HepG2 (cell line): ENCODE results near the gene SOX21. TPM values are rescaled to one million over a fixed set of nuclear protein-coding genes. Genes with fewer than 3 reads are reported as not detected.

Experiments used
- CTCF ChIP-seq: sonication (generic); formaldehyde crosslinking; IDR thresholded peaks from 2 replicates; pipeline ENCODE4 v1.5.0; 2020; ENCODE audit warnings: mild to moderate bottlenecking, missing genetic modification reagents, moderate library complexity
- KDM5B ChIP-seq: sonication (generic); formaldehyde crosslinking; IDR thresholded peaks from 2 replicates; pipeline ENCODE4 v1.4.0; 2020; ENCODE audit warnings: missing genetic modification reagents, mild to moderate bottlenecking, borderline replicate concordance
- UBTF ChIP-seq: sonication (generic); formaldehyde crosslinking; IDR thresholded peaks from 2 replicates; pipeline ENCODE4 v1.4.0; 2020; ENCODE audit warnings: mild to moderate bottlenecking, missing genetic modification reagents
- ZNF225 ChIP-seq: sonication (generic); formaldehyde crosslinking; IDR thresholded peaks from 2 replicates; pipeline ENCODE4 v1.4.0; 2020; ENCODE audit warnings: mild to moderate bottlenecking, missing genetic modification reagents
- polyA plus RNA-seq, 8 experiments: library from polyadenylated mRNA; depleted of rRNA in 3 of 8; stranded (reverse) in 7 of 8; unstranded in 1 of 8; fragments of >200 nt; fragmentation: Illumina TruSeq in 4 of 8; extraction: Trizol in 4 of 8; gene quantifications; 2 replicates each; pipeline versions ENCODE4 v1.2.1 to v1.2.3, GENCODE V29; 2011 to 2016; ENCODE audit warnings: low read depth in 4 of 8, missing spikeins in 1 of 8, mixed read lengths in 1 of 8; ENCODE audit not compliant: insufficient read depth in 1 of 8
- total RNA-seq, 5 experiments: library from RNA; depleted of rRNA; stranded (reverse); fragments of >200 nt; fragmentation: Illumina TruSeq; extraction: Trizol; gene quantifications; 2 replicates each; pipeline ENCODE4 v1.2.3, GENCODE V29; 2016; ENCODE audit warnings: low read depth in 1 of 5
- TF ChIP-seq, protein P1 (sequence below): sonication (generic); formaldehyde crosslinking; IDR thresholded peaks from 2 replicates; pipeline ENCODE4 v1.4.0; 2020; ENCODE audit warnings: mild to moderate bottlenecking, missing genetic modification reagents
- TF ChIP-seq, protein P2 (sequence below): IDR thresholded peaks from 2 replicates; pipeline ENCODE4 v1.6.1; 2016; ENCODE audit warnings: low read depth, control low read depth
- TF ChIP-seq, protein P3 (sequence below): sonication (generic); formaldehyde crosslinking; IDR thresholded peaks from 2 replicates; pipeline ENCODE4 v1.4.0; 2020; ENCODE audit warnings: missing genetic modification reagents

Gene SOX21
- total and polyA plus RNA-seq, 2 of the 13 experiments (the other 11 are each of a cell fraction or from before 2014, with no cell fraction given): not detected

DNA sequence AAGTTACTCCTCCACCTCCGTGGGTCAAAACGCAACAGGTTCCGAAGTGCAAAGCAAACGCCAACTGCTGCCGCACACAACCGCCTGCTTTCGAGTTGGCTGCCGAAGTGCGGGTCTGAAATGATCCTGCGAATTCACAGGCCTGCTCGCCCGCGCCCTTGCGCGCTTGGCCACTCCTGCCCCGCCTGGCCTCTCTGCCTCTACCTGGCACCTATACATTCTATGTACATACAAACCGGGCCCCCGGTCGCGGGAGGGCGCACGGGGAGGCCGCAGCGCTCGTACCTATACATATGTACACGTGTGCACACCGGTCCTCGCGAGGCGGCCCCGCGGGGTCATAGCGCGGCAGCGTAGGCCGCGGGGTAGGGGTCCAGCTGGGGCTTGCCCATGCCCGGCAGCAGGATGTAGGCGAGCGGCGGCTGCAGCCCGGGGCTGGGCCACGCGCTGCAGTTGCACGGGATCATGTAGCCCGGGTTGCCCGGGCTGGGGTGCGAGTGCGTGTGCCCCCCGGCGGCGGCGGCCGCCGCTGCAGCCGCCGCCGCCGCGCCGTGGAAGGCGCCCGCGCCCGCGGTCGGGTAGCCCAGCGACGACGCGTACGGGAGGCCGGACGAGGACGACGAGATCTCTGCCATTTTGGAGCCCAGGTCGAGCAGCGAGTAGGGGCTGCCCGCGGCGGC, 1.3 kb downstream of the SOX21 start (continued):
- TF ChIP-seq UBTF (CRISPR knock-in tag): 0 out of 2 replicates have a peak, but pooled peaks have one; percentile 36
- TF ChIP-seq, protein P1, sequence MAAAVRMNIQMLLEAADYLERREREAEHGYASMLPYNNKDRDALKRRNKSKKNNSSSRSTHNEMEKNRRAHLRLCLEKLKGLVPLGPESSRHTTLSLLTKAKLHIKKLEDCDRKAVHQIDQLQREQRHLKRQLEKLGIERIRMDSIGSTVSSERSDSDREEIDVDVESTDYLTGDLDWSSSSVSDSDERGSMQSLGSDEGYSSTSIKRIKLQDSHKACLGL (CRISPR knock-in tag): 0 out of 2 replicates have a peak, but pooled peaks have one; percentile 28
- TF ChIP-seq ZNF225: 0 out of 2 replicates have a peak, but pooled peaks have one; percentile 29
- TF ChIP-seq KDM5B (CRISPR knock-in tag): 0 out of 2 replicates have a peak, but pooled peaks have one; percentile 21
- TF ChIP-seq, protein P2, sequence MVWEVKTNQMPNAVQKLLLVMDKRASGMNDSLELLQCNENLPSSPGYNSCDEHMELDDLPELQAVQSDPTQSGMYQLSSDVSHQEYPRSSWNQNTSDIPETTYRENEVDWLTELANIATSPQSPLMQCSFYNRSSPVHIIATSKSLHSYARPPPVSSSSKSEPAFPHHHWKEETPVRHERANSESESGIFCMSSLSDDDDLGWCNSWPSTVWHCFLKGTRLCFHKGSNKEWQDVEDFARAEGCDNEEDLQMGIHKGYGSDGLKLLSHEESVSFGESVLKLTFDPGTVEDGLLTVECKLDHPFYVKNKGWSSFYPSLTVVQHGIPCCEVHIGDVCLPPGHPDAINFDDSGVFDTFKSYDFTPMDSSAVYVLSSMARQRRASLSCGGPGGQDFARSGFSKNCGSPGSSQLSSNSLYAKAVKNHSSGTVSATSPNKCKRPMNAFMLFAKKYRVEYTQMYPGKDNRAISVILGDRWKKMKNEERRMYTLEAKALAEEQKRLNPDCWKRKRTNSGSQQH (CRISPR knock-in tag): no peak
- peak; percentile 21; the same call in 1 of the 2 replicates for TF ChIP-seq CTCF (CRISPR knock-in tag)
- TF ChIP-seq, protein P3, sequence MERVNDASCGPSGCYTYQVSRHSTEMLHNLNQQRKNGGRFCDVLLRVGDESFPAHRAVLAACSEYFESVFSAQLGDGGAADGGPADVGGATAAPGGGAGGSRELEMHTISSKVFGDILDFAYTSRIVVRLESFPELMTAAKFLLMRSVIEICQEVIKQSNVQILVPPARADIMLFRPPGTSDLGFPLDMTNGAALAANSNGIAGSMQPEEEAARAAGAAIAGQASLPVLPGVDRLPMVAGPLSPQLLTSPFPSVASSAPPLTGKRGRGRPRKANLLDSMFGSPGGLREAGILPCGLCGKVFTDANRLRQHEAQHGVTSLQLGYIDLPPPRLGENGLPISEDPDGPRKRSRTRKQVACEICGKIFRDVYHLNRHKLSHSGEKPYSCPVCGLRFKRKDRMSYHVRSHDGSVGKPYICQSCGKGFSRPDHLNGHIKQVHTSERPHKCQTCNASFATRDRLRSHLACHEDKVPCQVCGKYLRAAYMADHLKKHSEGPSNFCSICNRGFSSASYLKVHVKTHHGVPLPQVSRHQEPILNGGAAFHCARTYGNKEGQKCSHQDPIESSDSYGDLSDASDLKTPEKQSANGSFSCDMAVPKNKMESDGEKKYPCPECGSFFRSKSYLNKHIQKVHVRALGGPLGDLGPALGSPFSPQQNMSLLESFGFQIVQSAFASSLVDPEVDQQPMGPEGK: 0 out of 2 replicates have a peak, but pooled peaks have one; percentile 11
